ENCODE results near the gene TRPC4AP. TPM values are rescaled to one million over a fixed set of nuclear protein-coding genes. Genes with fewer than 3 reads are reported as not detected.

The TRPC4AP gene
- total RNA-seq, 1 donor from 2014 or later: 61.9 TPM

DNA sequence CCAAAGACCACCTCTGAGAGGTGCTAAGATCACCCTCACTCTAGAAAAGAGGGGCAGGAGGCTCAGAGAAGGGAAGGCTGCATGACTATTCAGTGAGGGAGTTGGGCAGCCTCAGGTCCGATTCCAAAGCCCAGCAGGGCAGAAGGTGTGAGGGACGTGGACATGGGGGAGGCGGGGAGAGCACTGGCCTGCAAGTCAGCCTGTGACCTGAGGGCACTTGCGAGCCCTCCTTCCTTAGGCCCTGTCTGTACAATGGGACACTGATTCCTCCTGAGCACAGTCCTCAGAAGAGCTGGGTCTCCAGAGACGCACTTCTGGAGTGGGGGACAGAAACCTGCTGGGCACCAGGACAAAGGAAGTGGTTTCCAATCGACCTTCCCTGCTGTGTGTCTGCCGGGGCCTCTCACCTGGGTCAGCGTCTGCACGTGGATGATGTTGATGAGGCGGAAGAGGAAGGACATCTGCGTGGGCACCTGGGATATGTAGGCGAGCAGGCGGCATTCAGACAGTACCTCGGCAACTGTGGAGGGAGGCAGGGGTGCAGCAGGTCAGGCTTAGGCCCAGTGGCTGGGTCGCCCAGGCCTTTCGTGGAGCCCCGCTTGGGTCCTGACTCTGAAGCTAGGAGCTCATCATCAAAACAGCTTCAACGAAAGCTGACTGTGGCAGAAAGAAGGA is 88.4 kb downstream of the TRPC4AP start:
- no peaks in the 10 kb centered on the region for H3K27me3 ChIP-seq
- intact Hi-C loops (cut with DNase I): no loop called here
- no peaks in the 10 kb centered on the region for H3K9me3 ChIP-seq
- H3K36me3 ChIP-seq: peaks cover 0 to 94% of the 10 kb centered on the region in 2 donors
- DNase-seq (ENCODE audit: extremely low spot score in 2 of 2): no peak
- H3K4me3 ChIP-seq: no peak overlapping the region
- H3K4me1 ChIP-seq: no peaks in the 10 kb centered on the region
- TF ChIP-seq POLR2AphosphoS5 (IDR thresholded peaks at IDR 0.05; ENCODE audit: insufficient read depth in 1 of 2, low read depth in 1 of 2) (no peak), POLR2A (IDR thresholded peaks at IDR 0.05) (no peak)
- TF ChIP-seq, protein P1, sequence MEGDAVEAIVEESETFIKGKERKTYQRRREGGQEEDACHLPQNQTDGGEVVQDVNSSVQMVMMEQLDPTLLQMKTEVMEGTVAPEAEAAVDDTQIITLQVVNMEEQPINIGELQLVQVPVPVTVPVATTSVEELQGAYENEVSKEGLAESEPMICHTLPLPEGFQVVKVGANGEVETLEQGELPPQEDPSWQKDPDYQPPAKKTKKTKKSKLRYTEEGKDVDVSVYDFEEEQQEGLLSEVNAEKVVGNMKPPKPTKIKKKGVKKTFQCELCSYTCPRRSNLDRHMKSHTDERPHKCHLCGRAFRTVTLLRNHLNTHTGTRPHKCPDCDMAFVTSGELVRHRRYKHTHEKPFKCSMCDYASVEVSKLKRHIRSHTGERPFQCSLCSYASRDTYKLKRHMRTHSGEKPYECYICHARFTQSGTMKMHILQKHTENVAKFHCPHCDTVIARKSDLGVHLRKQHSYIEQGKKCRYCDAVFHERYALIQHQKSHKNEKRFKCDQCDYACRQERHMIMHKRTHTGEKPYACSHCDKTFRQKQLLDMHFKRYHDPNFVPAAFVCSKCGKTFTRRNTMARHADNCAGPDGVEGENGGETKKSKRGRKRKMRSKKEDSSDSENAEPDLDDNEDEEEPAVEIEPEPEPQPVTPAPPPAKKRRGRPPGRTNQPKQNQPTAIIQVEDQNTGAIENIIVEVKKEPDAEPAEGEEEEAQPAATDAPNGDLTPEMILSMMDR (IDR thresholded peaks at IDR 0.05): no peak
- H3K27ac ChIP-seq: no peak overlapping the region

DNA sequence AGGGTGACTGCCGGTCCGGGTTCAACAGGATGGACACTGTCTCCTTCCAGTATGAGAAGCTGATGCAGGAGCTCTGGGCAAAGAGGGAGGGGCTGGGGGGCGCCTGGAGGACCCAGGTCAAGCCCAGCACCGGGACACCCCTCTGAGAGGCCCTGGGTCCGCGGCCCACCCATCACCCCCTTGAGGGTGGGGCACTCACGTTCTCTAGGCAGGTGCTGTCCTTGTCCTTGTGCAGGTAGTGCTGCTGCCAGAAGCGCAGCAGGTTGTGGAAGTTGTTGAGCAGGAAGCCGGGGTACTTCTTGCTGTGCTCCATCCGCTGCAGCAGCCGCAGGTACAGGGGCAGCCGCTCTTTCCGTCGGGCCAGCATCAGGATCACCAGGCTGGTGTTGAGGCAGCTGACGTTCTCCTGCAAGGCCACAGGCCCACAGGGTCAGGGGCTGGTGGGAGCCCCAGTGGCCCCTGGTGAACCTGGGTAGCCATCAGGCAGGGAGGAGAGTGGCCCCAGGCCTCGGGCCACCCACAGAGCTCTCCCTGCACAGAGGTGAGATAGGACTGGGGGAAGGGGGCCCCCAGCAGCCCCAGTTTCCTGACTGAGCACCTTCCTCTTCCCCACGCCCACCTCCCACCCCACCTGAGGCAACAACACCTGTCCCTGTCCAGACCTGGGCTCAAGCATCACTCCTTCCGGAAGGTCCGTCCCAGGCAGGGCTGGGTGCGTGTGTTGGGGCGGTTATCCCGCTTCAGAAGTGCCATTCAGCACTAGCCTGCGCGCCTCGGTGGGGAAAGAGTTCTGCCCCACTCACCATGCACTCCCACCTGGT is 89.2 kb downstream of the TRPC4AP start:
- intact Hi-C loops (cut with DNase I): no loop called here
- Histone ChIP-seq H3K4me1 (no peaks in the 10 kb centered on the region), H3K9me3 (no peaks in the 10 kb centered on the region), H3K27me3 (no peaks in the 10 kb centered on the region), H3K4me3 (no peak overlapping the region), H3K36me3 (peaks cover 0 to 94% of the 10 kb centered on the region in 2 donors), H3K27ac (no peak overlapping the region)
- TF ChIP-seq POLR2AphosphoS5 (IDR thresholded peaks at IDR 0.05; ENCODE audit: insufficient read depth in 1 of 2, low read depth in 1 of 2) (no peak), POLR2A (IDR thresholded peaks at IDR 0.05) (no peak)
- DNase-seq (ENCODE audit: extremely low spot score in 2 of 2): no peak

DNA sequence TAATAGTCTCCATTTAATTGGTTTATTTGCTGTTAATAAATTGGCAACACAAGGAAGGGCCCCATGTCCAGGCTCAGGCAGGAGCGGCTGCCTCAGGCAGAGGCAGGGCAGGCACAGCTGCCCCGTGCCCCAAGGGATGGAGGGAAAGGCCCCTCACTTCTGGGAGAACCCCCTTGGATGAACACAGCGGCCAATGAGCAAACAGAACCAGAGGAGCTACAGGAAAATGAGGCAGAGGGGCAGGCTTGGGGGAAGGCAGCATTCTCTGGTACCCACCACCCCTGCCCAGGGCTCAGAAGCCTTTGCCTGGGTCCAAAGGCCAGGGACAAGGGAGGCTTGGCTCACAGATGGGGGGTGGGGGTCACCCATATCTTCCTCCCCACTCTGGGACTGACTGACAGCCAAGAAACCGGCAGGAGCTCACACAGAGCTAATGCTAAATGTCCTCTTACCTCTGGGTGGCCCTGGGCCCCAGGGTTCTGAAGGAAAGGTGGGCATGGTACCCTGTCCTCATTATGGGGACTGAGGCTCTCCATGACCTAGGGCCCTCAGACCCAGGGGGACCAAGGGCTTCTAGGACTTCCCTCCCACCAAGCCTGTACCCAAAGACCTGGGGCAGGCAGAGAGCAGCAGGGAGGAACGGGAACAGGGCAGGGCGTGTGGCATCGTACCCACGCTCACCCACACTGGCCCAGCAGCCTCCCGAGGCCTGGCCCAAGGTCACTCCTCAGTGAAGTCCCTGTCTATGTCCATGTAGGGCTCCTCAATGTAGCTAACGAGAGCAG is 90.0 kb downstream of the TRPC4AP start:
- no peaks in the 10 kb centered on the region for H3K4me1 ChIP-seq
- H3K9me3 ChIP-seq: no peaks in the 10 kb centered on the region
- intact Hi-C loops (cut with DNase I): no loop called here
- H3K4me3 ChIP-seq: no peak overlapping the region
- no peak for DNase-seq (ENCODE audit: extremely low spot score in 2 of 2)
- no peak overlapping the region for H3K27ac ChIP-seq
- TF ChIP-seq POLR2A (IDR thresholded peaks at IDR 0.05) (no peak), POLR2AphosphoS5 (IDR thresholded peaks at IDR 0.05; ENCODE audit: insufficient read depth in 1 of 2, low read depth in 1 of 2) (no peak)
- TF ChIP-seq, protein P1 (IDR thresholded peaks at IDR 0.05): no peak
- H3K36me3 ChIP-seq: peaks cover 0 to 89% of the 10 kb centered on the region in 2 donors
- no peaks in the 10 kb centered on the region for H3K27me3 ChIP-seq

DNA sequence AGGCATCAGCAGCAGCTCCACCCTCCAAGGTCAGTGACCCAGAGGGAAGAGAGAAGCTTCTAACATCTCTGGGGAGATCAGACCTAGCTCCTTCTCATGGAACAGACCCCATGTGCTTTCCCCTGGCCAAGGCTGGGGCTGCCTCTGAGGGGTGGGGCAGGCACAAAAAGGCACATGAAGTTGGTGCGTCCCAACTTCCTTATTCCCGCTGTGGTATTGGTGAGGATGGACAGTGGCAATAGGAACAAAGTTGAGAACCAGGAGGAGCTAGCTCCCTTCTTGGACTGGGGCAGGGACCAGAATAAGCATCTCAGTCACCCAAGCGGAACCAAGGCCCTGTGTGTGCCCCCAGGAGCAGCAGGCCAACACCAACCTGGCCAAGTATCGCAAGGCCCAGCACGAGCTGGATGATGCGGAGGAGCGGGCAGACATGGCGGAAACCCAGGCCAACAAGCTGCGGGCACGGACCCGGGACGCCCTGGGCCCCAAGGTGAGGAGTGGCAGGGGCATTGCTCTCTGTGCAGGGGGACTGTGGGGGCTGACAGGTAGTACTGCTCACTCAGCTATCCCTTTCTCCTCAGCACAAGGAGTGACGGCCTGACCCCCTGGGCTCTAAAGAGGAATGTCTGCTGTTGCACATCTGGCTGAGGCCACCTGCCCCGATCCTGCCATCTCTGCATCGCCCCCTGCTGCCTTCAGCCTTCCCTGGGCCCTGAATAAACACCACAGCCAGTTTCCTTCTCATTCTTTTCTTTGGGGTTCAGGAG is 90.8 kb downstream of the TRPC4AP start:
- Histone ChIP-seq H3K4me3 (no peak overlapping the region), H3K4me1 (no peaks in the 10 kb centered on the region), H3K27me3 (no peaks in the 10 kb centered on the region), H3K27ac (no peak overlapping the region), H3K36me3 (peaks cover 0 to 81% of the 10 kb centered on the region in 2 donors), H3K9me3 (no peaks in the 10 kb centered on the region)
- TF ChIP-seq POLR2A (IDR thresholded peaks at IDR 0.05) (no peak), POLR2AphosphoS5 (IDR thresholded peaks at IDR 0.05; ENCODE audit: insufficient read depth in 1 of 2, low read depth in 1 of 2) (no peak)
- TF ChIP-seq, protein P1 (IDR thresholded peaks at IDR 0.05): no peak
- intact Hi-C loops (cut with DNase I): no loop called here
- no peak for DNase-seq (ENCODE audit: extremely low spot score in 2 of 2)
